Measurements from ENCODE around the gene ZNF385A.
"Not testable (repeated sequence)": the region's sequence is repeated elsewhere in the genome, so short reads cannot be mapped to it uniquely, and the experiment has no call there.

The ZNF385A gene

GRCh38 chr12:54325442-54326109 is 59.0 kb downstream of the ZNF385A start:
- H3K9me3 ChIP-seq (ENCODE audit: low read length); H3K27me3 ChIP-seq (ENCODE audit: control insufficient read depth in 1 of 2, insufficient read depth in 2 of 2, low read length in 2 of 2): not testable (repeated sequence)
- H3K9ac ChIP-seq (ENCODE audit: low read length) = peak overlapping the region; percentile 94
- peaks cover 32% of the 10 kb centered on the region for H3K4me1 ChIP-seq (ENCODE audit: insufficient read depth, low read length)
- peak overlapping the region; percentile 39 to 84 for H3K4me3 ChIP-seq (ENCODE audit: low read depth in 1 of 2, low read length in 2 of 2)
- H3K36me3 ChIP-seq (ENCODE audit: insufficient read depth, low read length) = peaks cover 13% of the 10 kb centered on the region
- peak overlapping the region; percentile 10 for H3K27ac ChIP-seq (ENCODE audit: low read depth, low read length)

GRCh38 chr12:54324617-54325441 is 59.7 kb downstream of the ZNF385A start, which contains the start of gene COPZ1:
TSS of gene COPZ1 (plus strand) at chr12:54325131. CDS start at chr12:54325164, 33 bp downstream.
- Histone ChIP-seq H3K9me3 (ENCODE audit: low read length) (no peaks in the 10 kb centered on the region), H3K4me1 (ENCODE audit: insufficient read depth, low read length) (peaks cover 25% of the 10 kb centered on the region), H3K27ac (ENCODE audit: low read depth, low read length) (peak within 1 kb of the TSS; percentile 71), H3K4me3 (ENCODE audit: low read depth in 1 of 2, low read length in 2 of 2) (peak within 1 kb of the TSS; percentile 39 to 84), H3K27me3 (ENCODE audit: control insufficient read depth in 1 of 2, insufficient read depth in 2 of 2, low read length in 2 of 2) (no peaks in the 10 kb centered on the region), H3K36me3 (ENCODE audit: insufficient read depth, low read length) (peaks cover 9% of the 10 kb centered on the region), H3K9ac (ENCODE audit: low read length) (peak within 1 kb of the TSS; percentile 94)

- Histone ChIP-seq H3K27me3 (ENCODE audit: control insufficient read depth in 1 of 2, insufficient read depth in 2 of 2, low read length in 2 of 2) (no peaks in the 10 kb centered on the region), H3K9ac (ENCODE audit: low read length) (no peak overlapping the region), H3K4me1 (ENCODE audit: insufficient read depth, low read length) (peaks cover 6% of the 10 kb centered on the region), H3K27ac (ENCODE audit: low read depth, low read length) (no peak overlapping the region), H3K36me3 (ENCODE audit: insufficient read depth, low read length) (no peaks in the 10 kb centered on the region), H3K4me3 (ENCODE audit: low read depth in 1 of 2, low read length in 2 of 2) (no peak overlapping the region), H3K9me3 (ENCODE audit: low read length) (no peaks in the 10 kb centered on the region)
These were observed 63.2 kb downstream of the ZNF385A start for GRCh38 chr12:54321363-54321762.

Measured in muscle layer of colon (tissue), 2 donors.